Tibial artery (tissue), 4 donors: ENCODE data around the gene JTB.
"Not testable (repeated sequence)": the region's sequence is repeated elsewhere in the genome, so short reads cannot be mapped to it uniquely, and the experiment has no call there.

Experiments used
- DNase-seq, 2 donors: peaks; one replicate each; pipeline ENCODE4 v3.0.0-alpha.2; 2019
- H3K27ac ChIP-seq, 2 donors: fragments of 200-600 bp; sonication (generic) in 1 of 2; 1 replicate in 1 of 2; 2 replicates in 1 of 2; pipeline ENCODE4 v1.5.1; 2018 to 2019; ENCODE audit warnings: mild to moderate bottlenecking in 1 of 2
- H3K27me3 ChIP-seq, 2 donors: fragments of 200-600 bp; sonication (generic) in 1 of 2; one replicate each; pipeline versions ENCODE4 v1.5.1 to v1.6.0; 2016 to 2019
- H3K36me3 ChIP-seq, 3 donors: fragments of 200-600 bp; sonication (generic) in 2 of 3; one replicate each; pipeline ENCODE4 v1.5.1; 2016 to 2019; ENCODE audit warnings: mild to moderate bottlenecking in 2 of 3
- H3K4me1 ChIP-seq, 4 donors: fragments of 200-600 bp; sonication (generic) in 2 of 4; 1 replicate in 3 of 4; 2 replicates in 1 of 4; pipeline ENCODE4 v1.5.1; 2016 to 2019
- H3K4me3 ChIP-seq, 2 donors: fragments of 200-600 bp; sonication (generic) in 1 of 2; 1 replicate in 1 of 2; 2 replicates in 1 of 2; pipeline ENCODE4 v1.5.1; 2018 to 2019; ENCODE audit warnings: mild to moderate bottlenecking in 2 of 2
- H3K9me3 ChIP-seq, 3 donors: fragments of 200-600 bp; sonication (generic) in 1 of 3; one replicate each; pipeline ENCODE4 v1.5.1; 2016 to 2019
- CTCF ChIP-seq, 2 experiments: fragments of 200-600 bp in 1 of 2; fragments of 450-650 bp in 1 of 2; IDR thresholded peaks; one replicate each; pipeline ENCODE4 v1.5.1; 2017 to 2019; ENCODE audit warnings: antibody characterized with exemption in 2 of 2, mild to moderate bottlenecking in 1 of 2, moderate library complexity in 1 of 2
- intact Hi-C: fragments of 100-400 bp; cut with DNase I; formaldehyde crosslinking; loops from one replicate; pipeline ENCODE4 v1.15.0; 2023; ENCODE audit warnings: low total_unique reads

The JTB gene

GRCh38 chr1:153984123-153984894, 6.8 kb upstream of the JTB start:
- Histone ChIP-seq H3K9me3 (no peaks in the 10 kb centered on the region), H3K27ac (peak overlapping the region; percentile 76 to 95), H3K36me3 (peaks cover 0 to 36% (median 17%) of the 10 kb centered on the region in 3 donors), H3K4me3 (peak overlapping the region; percentile 61 to 78), H3K27me3 (no peaks in the 10 kb centered on the region), H3K4me1 (peaks cover 0 to 25% (median 17%) of the 10 kb centered on the region in 4 donors)
- intact Hi-C loops = loop anchor here (10.0 kb wide), 1 partner anchor 310 kb away; the partner anchor contains the start of genes ILF2 and NPR1
- DNase-seq = no peak
- TF ChIP-seq CTCF (IDR thresholded peaks at IDR 0.05) = no peak

DNA sequence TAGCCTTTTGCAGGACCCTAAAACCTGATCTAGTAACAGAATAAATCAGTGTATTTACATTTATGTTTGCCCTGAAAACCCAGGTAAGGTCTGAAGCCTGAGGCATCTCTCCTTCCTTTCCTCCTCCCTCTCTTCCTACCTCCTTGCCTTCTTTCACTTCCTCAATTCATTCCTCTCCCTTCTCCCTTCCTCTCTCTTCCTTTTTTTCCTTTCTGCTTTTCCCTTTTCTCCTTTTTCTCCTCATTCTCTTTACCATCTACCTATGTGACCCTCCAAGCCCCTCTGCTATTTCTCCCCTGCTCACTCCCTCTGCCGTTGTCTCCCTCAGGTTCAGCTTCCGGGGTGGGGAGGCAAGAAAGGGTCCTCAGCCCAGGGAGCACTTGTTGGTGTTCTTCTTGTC, 4.3 kb upstream of the JTB start:
- Histone ChIP-seq H3K36me3 (peaks cover 0 to 36% (median 17%) of the 10 kb centered on the region in 3 donors), H3K4me1 (peaks cover 0 to 30% (median 20%) of the 10 kb centered on the region in 4 donors)
- not testable (repeated sequence) for DNase-seq, H3K4me3 ChIP-seq, H3K27ac ChIP-seq, H3K27me3 ChIP-seq, H3K9me3 ChIP-seq
- intact Hi-C loops = loop anchor here (10.0 kb wide), 1 partner anchor 307 kb away; the partner anchor contains the start of genes ILF2 and NPR1

GRCh38 chr1:153979091-153979490, 1.6 kb upstream of the JTB start:
- not testable (repeated sequence) for H3K9me3 ChIP-seq, DNase-seq, H3K27me3 ChIP-seq, H3K4me3 ChIP-seq
- H3K27ac ChIP-seq = peak overlapping the region in 1 of 2 donors; percentile 95
- peaks cover 0 to 23% (median 16%) of the 10 kb centered on the region in 4 donors for H3K4me1 ChIP-seq
- intact Hi-C loops = loop anchor here (10.0 kb wide), 1 partner anchor 54 kb away; the partner anchor contains the start of gene GATAD2B
- peaks cover 12 to 56% (median 38%) of the 10 kb centered on the region in 3 donors for H3K36me3 ChIP-seq

GRCh38 chr1:153978274-153978909, 918 bp upstream of the JTB start:
- intact Hi-C loops = loop anchor here (10.0 kb wide), 1 partner anchor 54 kb away; the partner anchor contains the start of gene GATAD2B
- TF ChIP-seq CTCF (IDR thresholded peaks at IDR 0.05) = no peak
- H3K27ac ChIP-seq = peak overlapping the region; percentile 95 to 97
- H3K27me3 ChIP-seq = no peaks in the 10 kb centered on the region
- peak overlapping the region; percentile 95 to 99 for H3K4me3 ChIP-seq
- peaks cover 0 to 23% (median 16%) of the 10 kb centered on the region in 4 donors for H3K4me1 ChIP-seq
- peaks cover 14 to 62% (median 45%) of the 10 kb centered on the region in 3 donors for H3K36me3 ChIP-seq
- DNase-seq = no peak
- no peaks in the 10 kb centered on the region for H3K9me3 ChIP-seq

- H3K27me3 ChIP-seq = no peaks in the 10 kb centered on the region
- H3K4me3 ChIP-seq = peak overlapping the region; percentile 95 to 99
- H3K27ac ChIP-seq = peak overlapping the region; percentile 95 to 97
- peaks cover 14 to 59% (median 34%) of the 10 kb centered on the region in 3 donors for H3K36me3 ChIP-seq
- intact Hi-C loops = loop anchor here (10.0 kb wide), 1 partner anchor 52 kb away; the partner anchor contains the start of gene GATAD2B
- H3K9me3 ChIP-seq = no peaks in the 10 kb centered on the region
- DNase-seq = no peak
- peaks cover 0 to 23% (median 16%) of the 10 kb centered on the region in 4 donors for H3K4me1 ChIP-seq
- TF ChIP-seq CTCF (IDR thresholded peaks at IDR 0.05) = no peak
Observed at GRCh38 chr1:153976819-153977249, 640 bp downstream of the JTB start.

- DNase-seq = no peak
- Histone ChIP-seq H3K4me1 (peaks cover 0 to 30% (median 17%) of the 10 kb centered on the region in 4 donors), H3K4me3 (no peak overlapping the region), H3K27me3 (no peaks in the 10 kb centered on the region), H3K9me3 (no peaks in the 10 kb centered on the region), H3K27ac (no peak overlapping the region), H3K36me3 (peaks cover 14 to 40% (median 28%) of the 10 kb centered on the region in 3 donors)
- intact Hi-C loops = loop anchor here (10.0 kb wide), 1 partner anchor 49 kb away; the partner anchor contains the start of gene GATAD2B
- TF ChIP-seq CTCF (IDR thresholded peaks at IDR 0.05) = no peak
Observed at GRCh38 chr1:153973525-153973924, 3.9 kb downstream of the JTB start.
